22Rv1 (cell line): ENCODE data around the gene ABHD14A.

ENCODE experiments used
- ZFX ChIP-seq: fragments of 450-650 bp; IDR thresholded peaks from 2 replicates; pipeline ENCODE4 v1.6.1; 2017; ENCODE audit warnings: antibody characterized with exemption, borderline replicate concordance
- TF ChIP-seq, protein P1 (sequence below): fragments of 450-650 bp; IDR thresholded peaks from 2 replicates; pipeline ENCODE4 v1.5.1; 2017; ENCODE audit warnings: mild to moderate bottlenecking

DNA sequence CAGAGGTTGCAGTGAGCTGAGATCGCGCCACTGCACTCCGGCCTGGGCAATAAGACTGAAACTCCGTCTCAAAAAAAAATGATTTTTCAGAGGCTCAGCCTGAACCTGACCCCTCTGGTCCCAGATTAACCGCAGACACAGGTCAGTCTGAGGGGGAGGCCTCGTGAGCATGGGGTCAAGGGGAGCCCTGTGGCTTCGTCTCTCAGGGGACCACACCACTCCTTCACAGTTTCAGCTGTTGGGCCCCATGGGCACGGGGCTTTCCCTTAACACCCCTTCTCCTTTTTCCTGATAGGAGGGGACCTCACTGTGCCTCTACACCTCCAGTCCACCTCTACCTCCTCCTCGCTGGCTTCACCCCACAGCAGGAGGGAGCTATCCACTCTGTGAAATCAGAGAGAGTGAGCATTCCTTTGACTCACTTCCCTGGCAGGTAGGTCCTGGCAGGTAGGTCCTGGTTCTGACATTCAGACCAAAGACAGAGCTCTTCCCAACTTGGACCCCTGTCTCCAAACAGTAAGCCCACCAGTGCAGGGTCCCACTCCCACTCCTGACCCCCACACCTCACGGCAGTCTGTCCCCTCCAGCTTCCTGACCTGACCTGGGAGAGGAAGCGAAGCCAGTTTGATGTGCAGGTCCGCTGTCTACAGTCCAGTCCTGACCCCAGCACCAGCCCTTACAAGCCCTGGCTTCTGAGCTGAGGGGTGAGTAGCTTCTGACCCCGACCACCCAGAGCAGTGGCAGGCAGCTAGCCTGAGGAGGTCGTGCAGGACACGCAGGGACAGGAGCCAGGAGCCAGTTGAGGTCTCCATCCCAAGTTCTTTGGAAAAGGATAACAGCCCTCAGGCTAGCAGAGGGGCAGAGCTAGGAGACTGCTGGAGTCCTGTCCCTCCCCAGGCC, 42.1 kb upstream of the ABHD14A start:
- TF ChIP-seq, protein P1, sequence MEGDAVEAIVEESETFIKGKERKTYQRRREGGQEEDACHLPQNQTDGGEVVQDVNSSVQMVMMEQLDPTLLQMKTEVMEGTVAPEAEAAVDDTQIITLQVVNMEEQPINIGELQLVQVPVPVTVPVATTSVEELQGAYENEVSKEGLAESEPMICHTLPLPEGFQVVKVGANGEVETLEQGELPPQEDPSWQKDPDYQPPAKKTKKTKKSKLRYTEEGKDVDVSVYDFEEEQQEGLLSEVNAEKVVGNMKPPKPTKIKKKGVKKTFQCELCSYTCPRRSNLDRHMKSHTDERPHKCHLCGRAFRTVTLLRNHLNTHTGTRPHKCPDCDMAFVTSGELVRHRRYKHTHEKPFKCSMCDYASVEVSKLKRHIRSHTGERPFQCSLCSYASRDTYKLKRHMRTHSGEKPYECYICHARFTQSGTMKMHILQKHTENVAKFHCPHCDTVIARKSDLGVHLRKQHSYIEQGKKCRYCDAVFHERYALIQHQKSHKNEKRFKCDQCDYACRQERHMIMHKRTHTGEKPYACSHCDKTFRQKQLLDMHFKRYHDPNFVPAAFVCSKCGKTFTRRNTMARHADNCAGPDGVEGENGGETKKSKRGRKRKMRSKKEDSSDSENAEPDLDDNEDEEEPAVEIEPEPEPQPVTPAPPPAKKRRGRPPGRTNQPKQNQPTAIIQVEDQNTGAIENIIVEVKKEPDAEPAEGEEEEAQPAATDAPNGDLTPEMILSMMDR: no peak
- no peak for TF ChIP-seq ZFX
